SHP77 (cell line): ENCODE results near the gene DRAM2.

ENCODE experiments used
- DNase-seq, 2 experiments: peaks; one replicate each; lab custom pipeline; 2025; lab: John Stamatoyannopoulos, UW

The DRAM2 gene

DNA sequence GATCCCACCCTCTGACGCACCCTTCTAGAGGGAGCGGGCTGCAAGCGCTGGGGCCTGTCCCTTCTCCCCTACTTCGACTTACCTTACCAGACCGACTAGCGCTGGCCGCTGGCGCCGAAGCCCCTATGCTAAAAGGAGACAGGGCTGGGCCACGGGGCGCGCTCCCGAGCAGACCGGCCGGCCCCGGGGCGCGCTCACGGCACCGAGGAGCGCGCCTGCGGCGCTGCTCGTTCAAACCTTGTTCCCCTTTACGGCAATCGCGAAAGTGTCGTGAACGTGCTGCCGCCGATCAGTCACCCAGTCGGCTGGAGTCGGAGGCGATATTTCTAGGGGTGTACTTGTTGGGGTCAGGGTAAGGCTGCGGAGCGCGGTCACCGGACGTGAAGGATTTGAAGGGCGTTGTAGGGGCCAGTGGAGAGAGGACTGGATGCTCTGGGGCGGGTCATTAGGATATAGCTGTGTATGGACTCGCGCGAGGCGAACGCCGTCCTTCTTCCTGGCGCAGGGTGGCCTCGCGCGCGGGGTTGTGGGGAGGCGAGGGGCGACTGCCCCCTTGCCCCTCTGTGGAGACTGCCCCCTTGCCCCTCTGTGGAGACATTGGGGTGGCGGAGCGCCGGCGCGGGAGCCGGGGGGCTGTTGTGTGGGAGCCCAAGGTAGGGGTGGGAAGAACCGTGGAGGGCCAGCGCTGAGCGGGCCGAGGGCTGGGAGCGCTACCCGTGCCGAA lies at the start of gene DRAM2, which contains the start of gene CEPT1:
DRAM2 (minus strand) TSS at position 138 of the 724 bp plus-strand sequence. CDS start 8,539 bp downstream, outside the sequence.
CEPT1 (plus strand) TSS at position 268 of the 724 bp plus-strand sequence. CDS start 7,492 bp downstream, outside the sequence.
- peak; percentile 84 to 92 for DNase-seq

DNA sequence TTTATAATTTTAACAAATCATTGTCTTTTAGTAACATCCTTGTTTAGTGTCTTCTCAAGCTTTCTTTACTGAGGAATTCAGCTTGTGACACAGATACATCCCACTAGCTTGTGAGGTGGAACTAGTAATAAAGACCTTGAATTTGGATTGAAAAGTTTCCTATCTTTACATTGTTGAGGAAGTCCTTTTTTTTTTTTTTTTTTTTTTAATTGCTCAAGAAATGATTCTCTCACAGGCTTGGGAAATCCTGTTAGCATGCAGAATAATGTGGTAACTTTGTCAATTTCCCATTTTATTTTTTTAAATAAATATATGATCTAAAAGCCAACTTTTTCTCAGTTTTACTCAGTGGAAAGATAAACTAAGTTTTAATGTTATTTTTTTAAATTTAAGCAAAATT lies 44.8 kb upstream of the DRAM2 start:
- no peak for DNase-seq

DNA sequence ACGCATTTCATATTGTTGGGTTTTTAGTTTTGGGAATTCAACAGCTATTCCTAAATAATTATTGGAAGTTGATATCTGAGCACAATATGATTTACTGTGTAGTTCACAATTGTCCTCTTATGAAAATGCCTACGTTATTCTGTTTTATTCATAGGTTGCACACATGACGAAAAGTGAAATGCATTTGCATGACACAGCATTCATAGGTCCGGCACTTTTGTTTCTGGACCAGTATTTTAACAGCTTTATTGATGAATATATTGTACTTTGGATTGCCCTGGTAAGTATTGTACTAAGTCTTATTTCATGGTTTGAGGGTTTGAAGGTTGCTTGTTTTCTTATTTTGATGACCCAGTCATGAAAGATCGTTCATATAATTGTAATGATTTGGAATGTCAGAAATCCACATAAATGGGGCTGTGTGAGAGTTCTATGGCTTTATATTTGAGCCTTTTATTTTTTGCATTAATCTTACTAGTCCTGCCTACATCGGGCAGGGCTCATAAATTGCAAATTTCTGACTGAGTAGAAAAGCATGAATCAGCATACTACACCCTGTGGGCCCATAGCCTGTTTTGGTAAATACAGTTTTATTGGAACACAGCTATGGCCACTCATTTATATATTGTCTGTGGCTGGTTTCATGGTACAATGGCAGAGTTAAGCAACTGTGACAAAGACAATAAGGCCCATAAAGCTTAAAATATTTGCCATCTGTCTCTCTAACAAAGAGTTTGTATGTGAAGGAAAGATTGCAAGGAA lies 43.6 kb upstream of the DRAM2 start:
- DNase-seq: no peak

DNA sequence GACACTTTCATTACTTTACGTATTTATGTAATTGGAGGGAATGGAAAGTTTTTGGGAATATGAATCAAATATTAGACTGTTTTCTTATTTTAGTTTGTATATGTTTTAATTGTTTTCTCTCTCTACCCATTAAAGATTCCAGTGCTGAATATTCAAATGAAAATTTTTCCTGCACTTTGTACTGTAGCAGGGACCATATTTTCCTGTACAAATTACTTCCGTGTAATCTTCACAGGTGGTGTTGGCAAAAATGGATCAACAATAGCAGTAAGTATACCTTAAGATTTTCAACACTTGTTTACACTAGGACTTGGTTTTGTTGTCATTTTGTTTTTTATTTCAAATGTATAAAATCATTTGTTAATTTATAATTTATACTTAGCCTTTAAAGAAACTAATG lies 42.2 kb upstream of the DRAM2 start:
- no peak for DNase-seq

DNA sequence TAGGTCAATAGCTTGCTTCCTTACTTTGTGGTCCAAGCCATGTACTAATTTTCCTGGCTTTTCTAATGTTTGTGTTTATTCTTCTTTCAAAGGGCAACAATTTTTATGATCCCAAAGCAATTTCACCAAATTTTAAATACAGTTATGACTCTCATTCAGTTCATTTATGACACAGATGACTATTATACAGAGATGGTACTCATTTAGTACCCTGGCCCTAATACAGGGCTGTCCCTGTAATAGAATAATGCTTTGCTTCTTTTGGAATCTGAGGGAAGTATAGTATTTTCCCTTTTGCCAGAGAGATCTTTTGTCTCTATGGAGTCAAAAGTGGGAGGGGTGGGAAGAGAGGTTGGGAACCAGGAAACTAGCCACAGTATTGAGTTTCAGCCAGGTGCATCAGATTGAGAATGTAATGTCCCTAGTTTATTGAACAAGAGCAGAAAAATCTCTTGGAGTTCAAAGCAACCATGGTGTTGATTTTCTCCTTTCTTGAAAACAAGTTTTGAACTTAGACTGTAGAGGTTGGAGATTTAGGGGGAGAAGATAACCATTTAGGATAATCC lies 40.2 kb upstream of the DRAM2 start:
- DNase-seq: no peak

DNA sequence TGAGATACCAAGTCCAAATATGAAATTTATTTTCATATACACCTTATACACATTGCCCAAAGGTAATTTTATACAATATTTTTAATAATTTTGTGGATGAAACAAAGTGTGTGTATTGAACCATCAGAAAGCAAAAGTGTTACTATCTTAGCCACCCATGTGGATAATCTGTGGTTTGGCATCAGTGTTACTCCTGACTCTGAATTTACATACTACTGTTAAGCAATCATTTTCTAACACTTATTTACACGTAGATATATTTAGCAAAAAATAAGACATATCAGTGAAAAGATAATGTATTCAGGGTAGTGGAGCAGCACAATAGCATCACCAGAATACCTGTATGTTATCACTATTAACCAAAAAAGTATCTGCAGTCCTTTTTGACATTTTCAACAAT lies 36.8 kb upstream of the DRAM2 start:
- DNase-seq: no peak

DNA sequence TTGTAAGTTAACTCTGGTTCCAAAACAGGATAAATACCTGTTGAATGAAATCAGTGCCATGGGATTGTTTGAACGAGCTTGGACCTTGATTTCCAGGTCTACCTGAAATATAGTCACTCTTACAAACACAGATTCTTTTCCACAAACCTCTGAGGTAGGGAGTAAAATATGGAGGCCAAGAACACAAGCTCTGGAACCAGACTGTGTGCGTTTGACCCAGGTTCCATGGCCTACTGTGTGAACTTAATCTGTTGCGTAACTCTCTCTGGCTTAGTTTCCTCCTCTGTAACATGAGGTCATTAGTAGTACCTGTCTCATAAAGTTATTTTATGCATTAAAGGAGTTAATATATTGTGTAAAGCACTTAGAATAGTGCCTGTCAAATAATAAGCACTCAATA lies 35.5 kb upstream of the DRAM2 start:
- no peak for DNase-seq

DNA sequence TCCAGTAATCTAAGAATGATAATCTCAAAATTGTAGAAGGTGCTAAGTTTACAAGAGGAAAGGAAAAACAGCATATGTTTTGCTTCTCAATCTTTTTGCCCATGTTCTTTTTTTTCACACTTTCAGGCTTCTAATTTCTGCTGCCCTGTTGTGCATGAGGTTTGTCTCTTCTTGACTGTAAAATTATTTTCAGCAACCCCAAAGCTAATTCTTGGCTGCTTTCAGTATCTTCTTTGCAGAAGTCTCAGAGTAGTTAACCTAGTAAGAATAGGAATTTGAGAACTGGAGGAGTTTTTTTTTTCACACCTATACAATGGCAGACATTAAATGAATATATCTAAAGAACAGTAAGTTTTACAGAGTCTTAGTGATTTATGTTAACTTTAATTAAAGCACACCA lies 34.2 kb upstream of the DRAM2 start:
- no peak for DNase-seq

DNA sequence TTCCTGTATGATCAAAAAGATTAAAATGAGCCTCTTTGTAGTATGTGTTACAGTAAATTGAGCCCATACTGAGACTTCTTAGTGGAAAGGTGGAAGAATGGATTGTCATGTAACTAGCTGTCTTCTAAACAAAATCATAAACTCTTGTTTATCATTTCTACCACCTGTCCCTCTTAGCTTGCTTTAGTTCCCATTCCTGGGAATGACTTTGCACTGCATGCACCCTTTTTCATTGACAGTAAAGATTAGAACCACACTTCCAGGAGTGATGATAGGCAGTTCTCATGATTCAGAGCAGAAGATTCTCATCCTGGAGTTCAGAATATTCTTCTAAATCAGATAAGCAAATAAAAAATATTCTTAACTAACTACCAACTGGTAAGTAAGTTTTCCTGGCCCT lies 32.6 kb upstream of the DRAM2 start:
- no peak for DNase-seq

DNA sequence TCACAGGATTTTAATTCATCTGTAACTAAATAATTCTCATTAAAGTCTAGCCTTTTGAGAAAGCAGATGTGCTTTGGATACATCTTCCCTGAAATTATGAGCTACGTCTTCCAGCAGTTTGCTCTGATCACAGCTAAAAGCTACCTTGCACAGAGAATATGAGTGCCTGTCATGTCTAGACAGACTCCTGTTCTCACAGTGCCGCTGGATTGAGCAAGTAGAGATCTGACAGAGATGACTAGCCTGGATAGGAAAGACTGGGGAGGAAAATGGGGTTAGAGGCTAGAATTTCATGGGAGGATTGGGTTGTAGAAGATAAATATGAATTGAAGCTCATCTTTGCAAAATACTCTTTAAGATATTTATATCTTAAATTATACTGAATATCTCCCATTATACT lies 24.3 kb upstream of the DRAM2 start:
- DNase-seq: no peak

DNA sequence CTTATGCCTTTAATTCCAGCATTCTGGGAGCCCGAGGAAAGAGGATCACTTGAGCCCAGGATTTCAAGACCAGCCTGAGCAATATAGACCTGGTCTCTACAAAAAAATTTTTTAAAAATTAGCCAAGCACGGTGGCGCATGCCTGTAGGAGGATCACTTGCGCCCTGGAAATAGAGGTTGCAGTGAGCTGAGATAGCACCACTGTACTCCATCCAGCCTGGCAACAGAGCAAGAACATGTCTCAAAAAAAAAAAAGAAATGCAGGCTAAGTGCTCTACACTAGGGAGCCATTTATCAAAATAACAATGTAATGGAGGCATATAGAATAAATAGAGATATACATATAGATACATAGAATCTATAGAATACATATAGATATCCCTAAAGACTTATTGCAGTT lies 23.5 kb upstream of the DRAM2 start:
- DNase-seq: no peak

DNA sequence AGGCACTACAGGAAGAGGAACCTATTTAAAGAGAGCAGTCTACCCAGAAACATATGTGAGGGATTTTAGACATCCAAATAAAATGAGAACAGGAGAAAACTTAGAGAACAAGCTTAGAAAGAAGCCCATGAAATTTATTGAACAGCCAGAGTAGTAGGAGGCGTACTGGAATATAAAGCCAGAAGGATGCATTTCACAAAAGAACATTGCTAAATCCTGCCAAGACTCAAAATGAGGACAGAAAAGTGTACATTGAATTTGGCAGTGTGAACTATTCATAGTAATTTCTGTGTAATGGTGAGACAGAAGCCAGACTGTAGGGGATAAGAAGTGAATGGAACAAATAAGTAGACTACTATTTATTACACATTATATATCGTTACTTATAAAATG lies 22.6 kb upstream of the DRAM2 start:
- no peak for DNase-seq

DNA sequence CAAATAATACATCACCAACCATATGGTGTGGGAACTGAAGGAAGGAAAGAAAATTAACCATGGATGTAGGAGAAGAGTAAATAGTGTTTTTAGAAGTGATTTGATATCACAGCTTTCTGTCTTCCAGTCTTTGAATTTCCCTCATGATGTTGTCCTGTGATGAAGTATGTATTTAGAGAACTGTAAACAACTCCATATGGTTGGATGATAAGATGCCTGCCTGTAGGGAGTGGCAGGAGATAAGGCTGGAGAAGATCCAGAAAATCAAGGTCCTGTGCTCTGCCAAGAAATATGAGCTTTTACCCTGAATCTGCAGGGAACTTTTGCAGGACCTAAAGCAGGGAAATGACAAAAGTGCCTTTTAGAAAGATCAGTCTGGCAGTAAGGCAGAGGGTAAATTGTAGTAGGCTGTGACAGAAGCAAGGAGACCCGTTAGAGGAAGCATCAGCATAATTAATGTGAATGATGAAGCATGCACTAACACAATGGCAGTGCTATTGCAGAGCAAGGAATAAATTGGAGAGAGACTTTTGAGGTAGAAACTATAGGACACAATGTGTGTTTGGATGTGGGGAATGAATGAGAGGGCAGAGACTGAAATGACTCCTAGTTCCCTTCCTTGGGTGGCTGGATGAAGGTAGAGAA lies 22.1 kb upstream of the DRAM2 start:
- DNase-seq: no peak

DNA sequence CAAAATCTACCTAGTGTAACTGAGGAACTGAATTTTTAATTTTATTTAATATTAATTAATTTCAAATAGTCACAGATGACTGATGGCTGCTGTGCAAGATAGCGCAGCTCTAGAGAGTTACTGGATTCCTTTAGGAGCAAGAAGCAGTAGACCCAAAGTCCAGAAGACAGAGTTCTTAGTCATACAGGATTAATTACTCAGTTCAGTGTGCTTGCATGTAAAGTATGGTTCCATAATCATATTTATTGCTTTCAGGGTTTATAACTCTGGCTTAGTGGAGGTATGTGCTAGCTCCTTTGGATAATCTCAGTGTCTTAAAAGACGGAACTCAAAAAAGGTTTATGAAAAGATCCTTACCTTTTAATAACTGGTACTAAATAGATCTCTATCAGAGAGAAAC lies 17.5 kb upstream of the DRAM2 start:
- no peak for DNase-seq

DNA sequence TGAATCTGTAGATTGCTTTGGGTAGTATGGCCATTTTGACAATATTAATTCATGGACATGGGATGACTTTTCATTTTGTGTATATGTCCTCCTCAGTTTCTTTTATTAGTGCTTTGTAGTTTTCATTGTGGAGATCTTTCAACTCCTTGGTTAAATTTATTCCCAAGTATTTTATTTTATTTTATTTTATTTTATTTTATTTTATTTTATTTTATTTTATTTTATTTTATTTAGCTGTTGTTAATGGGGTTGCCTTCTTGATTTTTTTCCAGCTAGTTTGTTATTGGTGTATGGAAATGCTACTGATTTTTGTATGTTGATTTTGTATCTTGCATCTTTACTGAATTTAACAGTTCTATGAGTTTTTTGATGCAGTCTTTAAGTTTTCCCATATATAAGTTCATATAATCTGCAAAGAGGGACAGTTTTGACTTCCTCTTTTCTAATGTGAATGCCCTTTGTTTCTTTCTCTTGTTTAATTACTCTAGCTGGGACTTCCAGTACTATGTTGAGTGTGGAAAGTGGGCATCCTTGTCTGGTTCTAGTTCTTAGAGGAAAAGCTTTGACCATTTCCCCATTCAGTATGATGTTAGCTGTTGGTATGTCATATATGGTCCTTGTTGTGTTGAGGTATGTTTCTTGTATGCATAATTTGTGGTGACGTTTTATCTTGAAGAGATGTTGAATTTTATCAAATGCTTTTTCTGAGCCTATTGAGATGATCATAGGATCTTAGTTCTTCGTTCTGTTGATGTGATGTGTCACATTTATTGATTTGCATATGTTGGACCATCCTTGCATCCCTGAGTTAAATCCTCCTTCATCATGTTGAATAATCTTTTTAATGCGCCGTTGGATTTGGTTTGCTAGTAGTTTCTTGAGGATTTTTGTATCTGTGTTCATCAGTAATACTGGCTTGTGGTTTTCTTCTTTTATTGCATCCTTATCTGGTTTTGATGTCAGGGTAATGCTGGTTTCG lies 14.4 kb upstream of the DRAM2 start:
- DNase-seq: no peak

DNA sequence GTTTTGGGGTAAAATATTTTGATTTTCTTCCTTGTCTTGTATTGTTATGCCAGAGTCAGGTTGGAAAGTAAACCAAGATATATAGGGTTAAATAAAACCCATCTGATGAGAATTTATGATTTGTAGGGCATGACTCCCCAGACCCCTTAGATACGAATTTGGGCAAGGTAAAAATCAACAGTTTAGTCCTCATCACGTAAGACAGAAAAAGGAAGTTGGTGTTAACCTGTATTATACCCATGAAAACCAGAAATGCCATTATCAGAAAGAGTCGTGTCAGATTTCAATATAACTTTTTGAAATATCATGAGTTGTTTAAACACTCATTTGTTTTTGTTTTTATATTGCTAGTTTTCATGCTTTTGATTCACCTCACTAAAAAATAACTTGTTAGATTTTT lies 11.9 kb upstream of the DRAM2 start:
- no peak for DNase-seq

DNA sequence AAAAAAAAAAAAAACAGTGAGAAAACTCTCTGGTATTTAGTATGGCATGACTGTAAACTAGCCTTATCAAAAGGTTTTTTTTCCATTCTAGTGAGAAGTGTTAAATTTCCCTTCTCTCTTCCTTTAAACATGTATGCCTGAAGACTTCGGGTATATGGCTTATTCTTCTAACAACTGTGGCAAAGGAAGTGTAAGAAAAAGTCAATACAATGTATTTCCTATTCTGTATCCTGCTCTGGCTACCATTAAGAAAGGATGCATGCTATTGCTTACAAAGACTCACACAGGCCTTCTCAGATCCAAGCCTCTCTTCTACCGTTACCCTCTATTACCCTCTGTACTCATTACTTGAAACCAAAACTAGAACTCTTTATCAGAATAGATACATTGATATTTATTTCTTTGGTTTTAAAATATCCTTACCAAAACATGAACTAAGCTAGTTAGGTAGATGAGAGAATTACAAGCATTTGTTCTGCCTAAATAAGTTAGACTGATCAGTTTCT lies 8.5 kb upstream of the DRAM2 start:
- DNase-seq: no peak

DNA sequence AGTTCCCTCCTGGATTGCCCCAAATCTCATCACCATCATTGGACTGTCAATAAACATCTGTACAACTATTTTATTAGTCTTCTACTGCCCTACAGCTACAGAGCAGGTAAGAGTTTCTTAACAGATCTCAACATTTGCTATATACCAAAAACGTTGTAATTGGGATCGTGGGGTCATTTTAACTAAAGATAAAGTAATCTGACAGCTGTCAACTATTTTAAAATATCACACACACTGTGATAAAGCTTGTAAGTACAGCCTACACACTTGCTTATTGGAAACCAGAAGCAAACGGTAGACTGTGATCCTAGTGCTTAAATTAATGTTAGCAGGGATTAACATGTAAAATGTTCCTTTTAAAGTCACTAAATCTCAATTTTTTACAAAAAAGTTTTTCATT lies 8.1 kb upstream of the DRAM2 start:
- no peak for DNase-seq

DNA sequence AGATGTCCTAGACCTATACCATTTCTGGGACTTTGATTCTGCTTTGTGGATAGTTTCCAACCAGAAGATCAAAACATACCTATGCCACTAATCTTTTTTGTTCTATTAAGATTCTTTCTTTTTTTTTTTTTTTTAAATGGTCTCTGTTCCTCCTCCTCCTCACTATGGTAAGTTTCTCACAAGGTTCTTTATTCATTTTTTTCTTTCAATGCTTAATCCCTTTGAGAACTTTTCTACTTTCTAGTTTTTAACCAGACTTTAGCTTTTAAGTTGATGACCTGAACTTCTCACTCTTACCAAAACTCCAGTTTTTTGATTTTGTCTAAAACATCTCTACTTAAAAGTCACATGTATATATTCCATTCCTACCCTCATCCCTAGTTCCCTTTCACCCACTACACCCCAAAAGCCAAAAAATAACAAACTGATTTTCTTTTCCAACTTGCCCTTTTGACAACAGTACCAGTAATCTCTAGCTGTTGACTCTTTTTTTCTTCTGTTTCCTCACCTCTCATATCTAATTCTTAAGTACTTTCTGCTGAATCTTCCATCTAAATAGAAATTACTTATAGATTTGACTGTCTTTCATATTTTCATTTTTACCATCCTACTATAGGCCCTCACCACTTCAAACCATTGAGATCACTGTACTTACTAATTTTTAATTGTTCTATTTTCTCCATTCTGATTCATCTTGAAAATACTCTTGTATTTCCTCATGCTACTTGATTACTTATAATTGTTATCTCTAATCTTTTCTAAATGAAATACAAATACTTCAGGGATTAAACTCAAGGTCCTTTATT lies 6.3 kb upstream of the DRAM2 start:
- DNase-seq: no peak

DNA sequence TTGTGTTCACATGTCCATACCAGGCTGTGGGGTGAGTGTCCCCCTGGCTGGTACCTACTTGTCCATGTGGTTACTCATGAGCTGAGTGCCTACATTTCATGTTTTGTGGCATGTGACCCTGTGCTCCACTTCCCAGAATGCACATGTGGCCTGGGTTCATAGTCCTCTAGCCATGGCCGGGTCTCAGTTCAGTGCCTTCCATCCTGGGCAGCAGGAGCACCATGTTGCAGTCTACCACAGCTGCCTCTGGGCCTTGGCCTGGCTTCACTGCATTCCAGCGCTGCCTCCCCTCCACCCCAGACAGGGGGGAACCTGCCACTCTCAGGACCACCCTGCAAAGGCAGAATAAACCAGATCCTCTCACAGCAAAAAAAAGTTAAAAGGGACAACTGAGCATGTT lies 5.6 kb upstream of the DRAM2 start:
- DNase-seq: no peak
